PC-3 (cell line): ENCODE data around the gene STOML3.

Experiments
- CTCF ChIP-seq: fragments of 300-600 bp; sonication (generic); conservative IDR thresholded peaks from 2 replicates; pipeline ENCODE4 v1.5.1; 2017; ENCODE audit warnings: antibody characterized with exemption, low read depth, mild to moderate bottlenecking, low read length
- EZH2 ChIP-seq: fragments of 300-600 bp; sonication (generic); IDR thresholded peaks from one replicate; pipeline ENCODE4 v1.6.1; 2017; ENCODE audit warnings: antibody characterized with exemption, mild to moderate bottlenecking, low read length; ENCODE audit not compliant: unreplicated experiment
- EZH2phosphoT487 ChIP-seq: fragments of 300-600 bp; sonication (generic); IDR thresholded peaks from 2 replicates; pipeline ENCODE4 v1.6.1; 2018; ENCODE audit warnings: mild to moderate bottlenecking, antibody characterized with exemption, low read length, borderline replicate concordance

- no peak for TF ChIP-seq EZH2phosphoT487
- no peak for TF ChIP-seq CTCF
- no peak for TF ChIP-seq EZH2
These were observed 56.8 kb downstream of the STOML3 start for GRCh38 chr13:38933786-38934185.
